Fibroblast of lung (primary cell): ENCODE data around the gene RMI1. TPM values are rescaled to one million over a fixed set of nuclear protein-coding genes. Genes with fewer than 3 reads are reported as not detected.
A peak's percentile ranks its signal among the peaks of the same experiment; 100 is the strongest.

Source experiments
- DNase-seq, 2 donors: peaks; one replicate each; pipeline versions ENCODE4 v3.0.0 to v3.0.0-alpha.2; 2010; ENCODE audit warnings: low read depth in 2 of 2
- H2AFZ ChIP-seq: 2 replicates; pipeline ENCODE4 v1.5.1; 2012; ENCODE audit warnings: low read length, control low read depth, inconsistent platforms
- H3K27ac ChIP-seq: 2 replicates; pipeline ENCODE4 v1.5.1; 2011; ENCODE audit warnings: low read length, control low read depth; ENCODE audit not compliant: insufficient read depth
- H3K27me3 ChIP-seq: 2 replicates; pipeline ENCODE4 v1.5.1; 2011; ENCODE audit warnings: mild to moderate bottlenecking, low read length; ENCODE audit not compliant: control insufficient read depth, insufficient read depth
- H3K36me3 ChIP-seq: 2 replicates; pipeline ENCODE4 v1.5.1; 2011; ENCODE audit warnings: low read length; ENCODE audit not compliant: control insufficient read depth, insufficient read depth
- H3K4me1 ChIP-seq: 2 replicates; pipeline ENCODE4 v1.5.1; 2011; ENCODE audit warnings: low read length; ENCODE audit not compliant: control insufficient read depth, insufficient read depth; ENCODE audit errors: extremely low read depth
- H3K4me2 ChIP-seq: 2 replicates; pipeline ENCODE4 v1.5.1; 2011; ENCODE audit warnings: low read length, control low read depth; ENCODE audit not compliant: insufficient read depth; ENCODE audit errors: extremely low read depth
- H3K4me3 ChIP-seq, 4 experiments: fragments of 200-600 bp in 1 of 4; sonication (generic) in 1 of 4; replicated peaks in 1 of 4; 2 replicates each; pipeline ENCODE4 v1.5.1; 2011 to 2016; ENCODE audit warnings: low read length in 4 of 4, low read depth in 3 of 4, mild to moderate bottlenecking in 3 of 4, control low read depth in 2 of 4, inconsistent platforms in 1 of 4, mixed read lengths in 1 of 4; ENCODE audit not compliant: insufficient read depth in 1 of 4; ENCODE audit errors: control extremely low read depth in 1 of 4
- H3K79me2 ChIP-seq: 2 replicates; pipeline ENCODE4 v1.5.1; 2012; ENCODE audit warnings: mild to moderate bottlenecking, low read length, inconsistent platforms; ENCODE audit not compliant: control insufficient read depth, insufficient read depth
- H3K9ac ChIP-seq: 2 replicates; pipeline ENCODE4 v1.5.1; 2011; ENCODE audit warnings: mild to moderate bottlenecking, low read length, control low read depth; ENCODE audit not compliant: insufficient read depth
- H3K9me3 ChIP-seq: 2 replicates; pipeline ENCODE4 v1.5.1; 2012; ENCODE audit warnings: low read depth, low read length; ENCODE audit not compliant: control insufficient read depth, insufficient read depth
- H4K20me1 ChIP-seq: 2 replicates; pipeline ENCODE4 v1.5.1; 2011; ENCODE audit warnings: low read length; ENCODE audit not compliant: control insufficient read depth, insufficient read depth; ENCODE audit errors: extremely low read depth
- EZH2 ChIP-seq: IDR thresholded peaks from 2 replicates; pipeline ENCODE4 v1.5.1; 2012; ENCODE audit warnings: low read length, control low read depth, mild to moderate bottlenecking; ENCODE audit errors: missing control alignments
- polyA plus RNA-seq, 2 donors: library from polyadenylated mRNA; depleted of rRNA in 1 of 2; stranded (reverse) in 1 of 2; unstranded in 1 of 2; fragments of >200 nt; gene quantifications; 2 replicates each; pipeline ENCODE4 v1.2.1, GENCODE V29; 2011 to 2012; ENCODE audit warnings: missing spikeins in 1 of 2
- total RNA-seq: library from RNA; depleted of rRNA; stranded (reverse); fragments of >200 nt; gene quantifications from 2 replicates; pipeline ENCODE4 v1.2.1, GENCODE V29; 2014
- TF ChIP-seq, protein P1 (sequence below), 2 donors: IDR thresholded peaks in 1 of 2; conservative IDR thresholded peaks in 1 of 2; 1 replicate in 1 of 2; 2 replicates in 1 of 2; pipeline ENCODE4 v1.5.1; 2011 to 2012; ENCODE audit warnings: low read length in 2 of 2, control low read depth in 1 of 2, inconsistent platforms in 1 of 2, low read depth in 1 of 2, mild to moderate bottlenecking in 1 of 2

RMI1 gene
- total and polyA plus RNA-seq, 2 donors (not counting 1 experiment from before 2014, with no cell fraction given) = 2.3 to 5.0 TPM

DNA sequence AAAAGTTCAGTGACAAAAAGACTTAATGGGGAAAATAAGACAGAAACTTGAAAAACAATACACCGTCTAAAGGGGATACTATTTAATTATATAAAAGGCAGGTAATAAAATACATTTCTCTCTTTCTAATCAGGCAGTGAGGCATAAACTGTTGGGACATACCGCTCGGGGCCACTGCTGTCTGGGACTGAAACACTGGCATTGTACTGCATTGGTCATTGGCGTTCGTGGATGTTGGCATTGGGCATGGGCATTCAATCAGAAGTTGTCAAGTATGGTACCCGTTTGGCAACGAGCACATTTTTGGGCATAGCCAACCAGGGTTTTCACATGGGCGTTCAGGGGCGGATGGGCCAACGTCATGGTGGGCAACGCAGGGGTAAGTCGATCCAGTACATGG is 5.3 kb upstream of the RMI1 start:
- H2AFZ ChIP-seq = no peak overlapping the region
- H3K27ac ChIP-seq = no peak overlapping the region
- peaks cover 82% of the 10 kb centered on the region for H3K79me2 ChIP-seq
- peaks cover 19% of the 10 kb centered on the region for H3K36me3 ChIP-seq
- peaks cover 8% of the 10 kb centered on the region for H3K4me1 ChIP-seq
- TF ChIP-seq, protein P1, sequence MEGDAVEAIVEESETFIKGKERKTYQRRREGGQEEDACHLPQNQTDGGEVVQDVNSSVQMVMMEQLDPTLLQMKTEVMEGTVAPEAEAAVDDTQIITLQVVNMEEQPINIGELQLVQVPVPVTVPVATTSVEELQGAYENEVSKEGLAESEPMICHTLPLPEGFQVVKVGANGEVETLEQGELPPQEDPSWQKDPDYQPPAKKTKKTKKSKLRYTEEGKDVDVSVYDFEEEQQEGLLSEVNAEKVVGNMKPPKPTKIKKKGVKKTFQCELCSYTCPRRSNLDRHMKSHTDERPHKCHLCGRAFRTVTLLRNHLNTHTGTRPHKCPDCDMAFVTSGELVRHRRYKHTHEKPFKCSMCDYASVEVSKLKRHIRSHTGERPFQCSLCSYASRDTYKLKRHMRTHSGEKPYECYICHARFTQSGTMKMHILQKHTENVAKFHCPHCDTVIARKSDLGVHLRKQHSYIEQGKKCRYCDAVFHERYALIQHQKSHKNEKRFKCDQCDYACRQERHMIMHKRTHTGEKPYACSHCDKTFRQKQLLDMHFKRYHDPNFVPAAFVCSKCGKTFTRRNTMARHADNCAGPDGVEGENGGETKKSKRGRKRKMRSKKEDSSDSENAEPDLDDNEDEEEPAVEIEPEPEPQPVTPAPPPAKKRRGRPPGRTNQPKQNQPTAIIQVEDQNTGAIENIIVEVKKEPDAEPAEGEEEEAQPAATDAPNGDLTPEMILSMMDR (conservative IDR thresholded peaks at IDR 0.05 in 1 of 2, IDR thresholded peaks at IDR 0.05 in 1 of 2; ENCODE audit: low read depth in 1 of 2, low read length in 2 of 2) = no peak
- TF ChIP-seq EZH2 = no peak
- no peak overlapping the region for H3K4me2 ChIP-seq
- no peak for DNase-seq
- no peak overlapping the region for H3K4me3 ChIP-seq
- H3K27me3 ChIP-seq = no peaks in the 10 kb centered on the region
- H3K9me3 ChIP-seq = no peaks in the 10 kb centered on the region
- H3K9ac ChIP-seq = no peak overlapping the region
- H4K20me1 ChIP-seq = peaks cover 2% of the 10 kb centered on the region

DNA sequence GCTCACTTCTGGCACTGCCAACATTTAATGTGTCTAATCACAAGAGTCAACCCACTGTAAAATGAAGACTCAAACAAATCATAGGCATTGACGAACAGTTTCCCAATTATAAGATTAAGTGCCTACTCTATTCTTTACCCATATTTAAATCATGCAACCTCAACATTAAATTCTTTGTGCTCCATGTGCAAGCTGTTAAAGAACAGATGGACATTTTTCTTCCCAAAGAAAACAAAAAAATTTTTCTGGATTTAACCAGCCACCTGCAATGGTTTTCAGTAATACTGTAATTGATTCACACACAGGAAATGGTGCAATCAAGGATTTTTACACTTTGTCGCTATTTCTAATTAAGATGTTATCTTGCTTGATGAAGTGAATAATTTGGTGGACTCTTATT is 4.2 kb upstream of the RMI1 start:
- peaks cover 85% of the 10 kb centered on the region for H3K79me2 ChIP-seq
- H3K4me3 ChIP-seq = peak overlapping the region in 3 of 4 experiments; percentile 84 to 99 (median 95)
- peaks cover 19% of the 10 kb centered on the region for H3K36me3 ChIP-seq
- no peak overlapping the region for H3K9ac ChIP-seq
- peak overlapping the region; percentile 16 for H3K4me2 ChIP-seq
- TF ChIP-seq, protein P1 (conservative IDR thresholded peaks at IDR 0.05 in 1 of 2, IDR thresholded peaks at IDR 0.05 in 1 of 2; ENCODE audit: low read depth in 1 of 2, low read length in 2 of 2) = no peak
- no peak for TF ChIP-seq EZH2
- H3K9me3 ChIP-seq = no peaks in the 10 kb centered on the region
- H4K20me1 ChIP-seq = peaks cover 2% of the 10 kb centered on the region
- H2AFZ ChIP-seq = no peak overlapping the region
- no peaks in the 10 kb centered on the region for H3K27me3 ChIP-seq
- DNase-seq = no peak
- no peak overlapping the region for H3K27ac ChIP-seq
- peaks cover 8% of the 10 kb centered on the region for H3K4me1 ChIP-seq

- no peak overlapping the region for H3K27ac ChIP-seq
- H3K79me2 ChIP-seq = peaks cover 86% of the 10 kb centered on the region
- peak overlapping the region; percentile 71 to 99 (median 90) for H3K4me3 ChIP-seq
- TF ChIP-seq, protein P1 (conservative IDR thresholded peaks at IDR 0.05 in 1 of 2, IDR thresholded peaks at IDR 0.05 in 1 of 2; ENCODE audit: low read depth in 1 of 2, low read length in 2 of 2) = no peak
- no peak for TF ChIP-seq EZH2
- peaks cover 8% of the 10 kb centered on the region for H3K4me1 ChIP-seq
- H4K20me1 ChIP-seq = peaks cover 2% of the 10 kb centered on the region
- DNase-seq = no peak
- peak overlapping the region; percentile 75 for H3K4me2 ChIP-seq
- H3K36me3 ChIP-seq = peaks cover 13% of the 10 kb centered on the region
- H2AFZ ChIP-seq = no peak overlapping the region
- no peak overlapping the region for H3K9ac ChIP-seq
- no peaks in the 10 kb centered on the region for H3K27me3 ChIP-seq
- H3K9me3 ChIP-seq = no peaks in the 10 kb centered on the region
These were observed 3.4 kb upstream of the RMI1 start for GRCh38 chr9:83977196-83977595.
